Measurements from ENCODE around the gene NUP205. TPM values are rescaled to one million over a fixed set of nuclear protein-coding genes. Genes with fewer than 3 reads are reported as not detected.

Gene NUP205
- total and polyA plus RNA-seq, 2 of the 13 experiments (the other 11 are each of a cell fraction or from before 2014, with no cell fraction given): 46.2 to 87.2 TPM

- TF ChIP-seq, protein P1, sequence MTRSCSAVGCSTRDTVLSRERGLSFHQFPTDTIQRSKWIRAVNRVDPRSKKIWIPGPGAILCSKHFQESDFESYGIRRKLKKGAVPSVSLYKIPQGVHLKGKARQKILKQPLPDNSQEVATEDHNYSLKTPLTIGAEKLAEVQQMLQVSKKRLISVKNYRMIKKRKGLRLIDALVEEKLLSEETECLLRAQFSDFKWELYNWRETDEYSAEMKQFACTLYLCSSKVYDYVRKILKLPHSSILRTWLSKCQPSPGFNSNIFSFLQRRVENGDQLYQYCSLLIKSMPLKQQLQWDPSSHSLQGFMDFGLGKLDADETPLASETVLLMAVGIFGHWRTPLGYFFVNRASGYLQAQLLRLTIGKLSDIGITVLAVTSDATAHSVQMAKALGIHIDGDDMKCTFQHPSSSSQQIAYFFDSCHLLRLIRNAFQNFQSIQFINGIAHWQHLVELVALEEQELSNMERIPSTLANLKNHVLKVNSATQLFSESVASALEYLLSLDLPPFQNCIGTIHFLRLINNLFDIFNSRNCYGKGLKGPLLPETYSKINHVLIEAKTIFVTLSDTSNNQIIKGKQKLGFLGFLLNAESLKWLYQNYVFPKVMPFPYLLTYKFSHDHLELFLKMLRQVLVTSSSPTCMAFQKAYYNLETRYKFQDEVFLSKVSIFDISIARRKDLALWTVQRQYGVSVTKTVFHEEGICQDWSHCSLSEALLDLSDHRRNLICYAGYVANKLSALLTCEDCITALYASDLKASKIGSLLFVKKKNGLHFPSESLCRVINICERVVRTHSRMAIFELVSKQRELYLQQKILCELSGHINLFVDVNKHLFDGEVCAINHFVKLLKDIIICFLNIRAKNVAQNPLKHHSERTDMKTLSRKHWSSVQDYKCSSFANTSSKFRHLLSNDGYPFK (CRISPR knock-in tag; IDR thresholded peaks at IDR 0.05; ENCODE audit: borderline replicate concordance): peak; percentile 76; the same call in 1 of the 2 replicates
- peak; percentile 17; the same call in 1 of the 2 replicates for TF ChIP-seq ZNF629 (CRISPR knock-in tag; conservative IDR thresholded peaks at IDR 0.05)
- peak; percentile 93 for TF ChIP-seq ZFY (CRISPR knock-in tag; IDR thresholded peaks at IDR 0.05)
- peak; percentile 84 for TF ChIP-seq ZNF761 (CRISPR knock-in tag; conservative IDR thresholded peaks at IDR 0.05)
- no peak for TF ChIP-seq ZNF776 (CRISPR knock-in tag; IDR thresholded peaks at IDR 0.05)
- TF ChIP-seq FOSL2 (CRISPR knock-in tag; IDR thresholded peaks at IDR 0.05): no peak; the same call in 1 of the 2 replicates
- no peak for TF ChIP-seq HNF1B (CRISPR knock-in tag; IDR thresholded peaks at IDR 0.05)
- no peak for TF ChIP-seq STAT5B (CRISPR knock-in tag; IDR thresholded peaks at IDR 0.05)
- peak; percentile 59; the same call in 1 of the 2 replicates for TF ChIP-seq ZNF543 (CRISPR knock-in tag; IDR thresholded peaks at IDR 0.05)
- TF ChIP-seq ZNF781 (CRISPR knock-in tag; IDR thresholded peaks at IDR 0.05; ENCODE audit: borderline replicate concordance, not compliant biosample characterization): peak; percentile 28
- TF ChIP-seq ZNF775 (CRISPR knock-in tag; IDR thresholded peaks at IDR 0.05; ENCODE audit: borderline replicate concordance): no peak
- TF ChIP-seq, protein P2, sequence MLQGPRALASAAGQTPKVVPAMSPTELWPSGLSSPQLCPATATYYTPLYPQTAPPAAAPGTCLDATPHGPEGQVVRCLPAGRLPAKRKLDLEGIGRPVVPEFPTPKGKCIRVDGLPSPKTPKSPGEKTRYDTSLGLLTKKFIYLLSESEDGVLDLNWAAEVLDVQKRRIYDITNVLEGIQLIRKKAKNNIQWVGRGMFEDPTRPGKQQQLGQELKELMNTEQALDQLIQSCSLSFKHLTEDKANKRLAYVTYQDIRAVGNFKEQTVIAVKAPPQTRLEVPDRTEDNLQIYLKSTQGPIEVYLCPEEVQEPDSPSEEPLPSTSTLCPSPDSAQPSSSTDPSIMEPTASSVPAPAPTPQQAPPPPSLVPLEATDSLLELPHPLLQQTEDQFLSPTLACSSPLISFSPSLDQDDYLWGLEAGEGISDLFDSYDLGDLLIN (CRISPR knock-in tag; IDR thresholded peaks at IDR 0.05; ENCODE audit: borderline replicate concordance): peak; percentile 90
- TF ChIP-seq JUN (CRISPR knock-in tag; IDR thresholded peaks at IDR 0.05): no peak
- peak; percentile 43 for TF ChIP-seq RXRB (CRISPR knock-in tag; IDR thresholded peaks at IDR 0.05; ENCODE audit: borderline replicate concordance)
- TF ChIP-seq ZNF670 (CRISPR knock-in tag; IDR thresholded peaks at IDR 0.05; ENCODE audit: borderline replicate concordance): no peak
- peak; percentile 89; the same call in 1 of the 2 replicates for TF ChIP-seq ZNF331 (CRISPR knock-in tag; IDR thresholded peaks at IDR 0.05)
- peak; percentile 74; the same call in 1 of the 2 replicates for TF ChIP-seq ZNF784 (CRISPR knock-in tag; IDR thresholded peaks at IDR 0.05; ENCODE audit: borderline replicate concordance)
- TF ChIP-seq KLF12 (CRISPR knock-in tag; IDR thresholded peaks at IDR 0.05; ENCODE audit: borderline replicate concordance): peak; percentile 98
- TF ChIP-seq ZFP36L2 (CRISPR knock-in tag; IDR thresholded peaks at IDR 0.05): 0 out of 2 replicates have a peak, but pooled peaks have one; percentile 15
- peak; percentile 98 for TF ChIP-seq PHF8 (CRISPR knock-in tag; IDR thresholded peaks at IDR 0.05)
- TF ChIP-seq ZBTB20 (CRISPR knock-in tag; IDR thresholded peaks at IDR 0.05; ENCODE audit: borderline replicate concordance, low read depth): peak; percentile 88
- no peak; the same call in 1 of the 2 replicates for TF ChIP-seq RELA (CRISPR knock-in tag; IDR thresholded peaks at IDR 0.05)
- no peak for TF ChIP-seq CENPBD1 (CRISPR knock-in tag; IDR thresholded peaks at IDR 0.05; ENCODE audit: borderline replicate concordance, low read depth)
Measured at GRCh38 chr7:135662373-135663114, 104.8 kb downstream of the NUP205 start, which contains the start of gene STMP1 (continued).

Measured in HepG2 (cell line).